HAP-1 (cell line): Measurements from ENCODE around the gene PFAS.
"Not testable (repeated sequence)": the region's sequence is repeated elsewhere in the genome, so short reads cannot be mapped to it uniquely, and the experiment has no call there.

Source experiments
- DNase-seq, 2 experiments: peaks; one replicate each; pipeline ENCODE4 v3.0.0-alpha.2; 2016 to 2020; ENCODE audit warnings: low spot score in 2 of 2
- H3K27me3 ChIP-seq: fragments of 250-450 bp; sonication (Bioruptor Pico); 2 replicates; pipeline ENCODE4 v1.5.1; 2020; ENCODE audit warnings: low read depth, mild to moderate bottlenecking, moderate library complexity
- H3K36me3 ChIP-seq: fragments of 250-450 bp; sonication (Bioruptor Pico); replicated peaks from 2 replicates; pipeline ENCODE4 v1.5.1; 2020; ENCODE audit warnings: mild to moderate bottlenecking
- H3K4me1 ChIP-seq: fragments of 250-450 bp; sonication (Bioruptor Pico); 2 replicates; pipeline ENCODE4 v1.5.1; 2020; ENCODE audit warnings: mild to moderate bottlenecking
- H3K4me3 ChIP-seq: fragments of 250-450 bp; sonication (Bioruptor Pico); 2 replicates; pipeline ENCODE4 v1.5.1; 2020; ENCODE audit warnings: mild to moderate bottlenecking, moderate library complexity
- H3K9me3 ChIP-seq: fragments of 250-450 bp; sonication (Bioruptor Pico); 2 replicates; pipeline ENCODE4 v1.5.1; 2020; ENCODE audit warnings: mild to moderate bottlenecking, moderate library complexity
- in situ Hi-C: fragments of 300-500 bp; cut with MboI; formaldehyde crosslinking; loops from 3 replicates; pipeline ENCODE4 v1.14.3; 2020; ENCODE audit warnings: low sequenced_read_pairs, inconsistent platforms, mixed read lengths

PFAS gene

GRCh38 chr17:8248751-8249607 is at the start of gene PFAS:
Gene PFAS (plus strand): TSS chr17:8249289. CDS start chr17:8253938, 4,649 bp downstream.
- H3K27me3 ChIP-seq: no peaks in the 10 kb centered on the region
- in situ Hi-C loops: no loop called here
- peak within 1 kb of the TSS; percentile 91 for H3K4me3 ChIP-seq
- H3K9me3 ChIP-seq: no peaks in the 10 kb centered on the region
- DNase-seq: peak; percentile 85 to 98
- H3K36me3 ChIP-seq: peaks cover 17% of the 10 kb centered on the region
- peaks cover 6% of the 10 kb centered on the region for H3K4me1 ChIP-seq

- H3K4me1 ChIP-seq: 0 out of 2 replicates have a peak, but pooled peaks cover 3% of the 10 kb centered on the region
- no peaks in the 10 kb centered on the region for H3K9me3 ChIP-seq
- H3K4me3 ChIP-seq: no peak overlapping the region
- no peak for DNase-seq
- peaks cover 86% of the 10 kb centered on the region for H3K36me3 ChIP-seq
- in situ Hi-C loops: no loop called here
- no peaks in the 10 kb centered on the region for H3K27me3 ChIP-seq
These were observed 44.1 kb upstream of the PFAS start for GRCh38 chr17:8204761-8205555.

- H3K9me3 ChIP-seq: no peaks in the 10 kb centered on the region
- H3K27me3 ChIP-seq: no peaks in the 10 kb centered on the region
- in situ Hi-C loops: no loop called here
- H3K4me3 ChIP-seq: no peak overlapping the region
- H3K4me1 ChIP-seq: 0 out of 2 replicates have a peak, but pooled peaks cover 3% of the 10 kb centered on the region
- H3K36me3 ChIP-seq: peaks cover 77% of the 10 kb centered on the region
- DNase-seq: no peak
These were observed 42.6 kb upstream of the PFAS start for GRCh38 chr17:8206536-8206935.

- in situ Hi-C loops: no loop called here
- Histone ChIP-seq H3K36me3 (peaks cover 43% of the 10 kb centered on the region), H3K27me3 (no peaks in the 10 kb centered on the region), H3K4me3 (peak within 1 kb of the TSS; percentile 84), H3K4me1 (0 out of 2 replicates have a peak, but pooled peaks cover 3% of the 10 kb centered on the region), H3K9me3 (no peaks in the 10 kb centered on the region)
- peak; percentile 97 to 98 for DNase-seq
These were observed 39.0 kb upstream of the PFAS start, which contains the start of gene AURKB for GRCh38 chr17:8209907-8210760. Gene AURKB (minus strand): TSS chr17:8210575. CDS start chr17:8210224, 351 bp downstream.

GRCh38 chr17:8210761-8211458 is 38.2 kb upstream of the PFAS start:
- Histone ChIP-seq H3K4me3 (peak overlapping the region; percentile 84), H3K9me3 (no peaks in the 10 kb centered on the region), H3K27me3 (no peaks in the 10 kb centered on the region), H3K4me1 (0 out of 2 replicates have a peak, but pooled peaks cover 3% of the 10 kb centered on the region), H3K36me3 (peaks cover 36% of the 10 kb centered on the region)
- in situ Hi-C loops: no loop called here
- peak in 1 of 2 experiments; percentile 56 for DNase-seq

GRCh38 chr17:8212312-8213180 is 36.5 kb upstream of the PFAS start:
- no peaks in the 10 kb centered on the region for H3K27me3 ChIP-seq
- H3K4me1 ChIP-seq: 0 out of 2 replicates have a peak, but pooled peaks cover 3% of the 10 kb centered on the region
- H3K4me3 ChIP-seq: no peak overlapping the region
- H3K36me3 ChIP-seq: peaks cover 19% of the 10 kb centered on the region
- in situ Hi-C loops: no loop called here
- no peaks in the 10 kb centered on the region for H3K9me3 ChIP-seq
- DNase-seq: peak in 1 of 2 experiments; percentile 43

- H3K27me3 ChIP-seq, DNase-seq, H3K36me3 ChIP-seq, H3K9me3 ChIP-seq, H3K4me3 ChIP-seq, in situ Hi-C loops, H3K4me1 ChIP-seq: not testable (repeated sequence)
These were observed 35.1 kb upstream of the PFAS start for GRCh38 chr17:8214000-8214399.

GRCh38 chr17:8220783-8221662 is 28.1 kb upstream of the PFAS start:
- DNase-seq: peak; percentile 94
- peaks cover 19% of the 10 kb centered on the region for H3K4me1 ChIP-seq
- H3K27me3 ChIP-seq: no peaks in the 10 kb centered on the region
- in situ Hi-C loops: loop anchor here (5.0 kb wide), 2 partner anchors 34 to 99 kb away; partner anchors contain the start of gene HES7
- no peaks in the 10 kb centered on the region for H3K36me3 ChIP-seq
- no peaks in the 10 kb centered on the region for H3K9me3 ChIP-seq
- H3K4me3 ChIP-seq: peak overlapping the region; percentile 63

- Histone ChIP-seq H3K4me1 (peaks cover 19% of the 10 kb centered on the region), H3K27me3 (no peaks in the 10 kb centered on the region), H3K4me3 (peak overlapping the region; percentile 63), H3K9me3 (no peaks in the 10 kb centered on the region), H3K36me3 (no peaks in the 10 kb centered on the region)
- peak; percentile 83 to 91 for DNase-seq
- in situ Hi-C loops: loop anchor here (5.0 kb wide), 2 partner anchors 35 to 100 kb away; partner anchors contain the start of gene HES7
These were observed 27.3 kb upstream of the PFAS start for GRCh38 chr17:8221663-8222379.

GRCh38 chr17:8222380-8222629 is 26.8 kb upstream of the PFAS start:
- Histone ChIP-seq H3K27me3 (no peaks in the 10 kb centered on the region), H3K9me3 (no peaks in the 10 kb centered on the region), H3K4me1 (peaks cover 23% of the 10 kb centered on the region), H3K36me3 (peaks cover 4% of the 10 kb centered on the region), H3K4me3 (peak overlapping the region; percentile 63)
- DNase-seq: no peak
- in situ Hi-C loops: loop anchor here (5.0 kb wide), 2 partner anchors 35 to 100 kb away; partner anchors contain the start of gene HES7
